Upper lobe of left lung (tissue), 4 donors: ENCODE measurements around the gene AFF3.

Source experiments
- EP300 ChIP-seq, 4 donors: sonication (generic); formaldehyde crosslinking; IDR thresholded peaks; one replicate each; pipeline ENCODE4 v1.5.1; 2017; ENCODE audit warnings: antibody characterized with exemption in 4 of 4, control low read depth in 2 of 4
- POLR2A ChIP-seq, 4 donors: fragments of 450-650 bp; IDR thresholded peaks; one replicate each; pipeline ENCODE4 v1.5.1; 2016 to 2017; ENCODE audit warnings: antibody characterized with exemption in 4 of 4, mild to moderate bottlenecking in 2 of 4
- POLR2AphosphoS5 ChIP-seq, 2 donors: sonication (generic); formaldehyde crosslinking; IDR thresholded peaks; one replicate each; pipeline ENCODE4 v1.5.1; 2017; ENCODE audit warnings: antibody characterized with exemption in 2 of 2
- TF ChIP-seq, protein P1 (sequence below), 6 experiments: fragments of 450-650 bp in 4 of 6; fragments of 200-600 bp in 2 of 6; sonication (generic) in 2 of 6; IDR thresholded peaks; one replicate each; pipeline ENCODE4 v1.5.1; 2016 to 2019; ENCODE audit warnings: antibody characterized with exemption in 6 of 6

DNA sequence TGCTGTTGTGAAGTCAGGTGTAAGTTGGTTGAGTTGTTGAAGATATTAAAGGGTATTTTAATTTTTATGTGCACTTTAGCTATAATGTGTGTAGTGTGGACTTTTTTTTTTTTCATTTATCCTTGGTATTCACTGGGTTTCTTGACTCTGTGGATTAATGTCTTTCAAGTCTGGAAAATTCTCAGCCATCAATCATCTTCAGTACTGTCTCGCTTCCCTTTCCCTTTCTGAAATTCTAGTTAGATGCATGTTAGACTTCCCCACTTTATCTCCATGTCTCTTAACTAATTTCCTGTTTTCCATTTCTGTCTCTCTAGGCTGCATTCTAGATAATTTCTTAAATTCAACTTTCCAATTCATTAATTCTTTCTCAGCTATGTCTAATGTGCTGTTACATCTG is 404.9 kb downstream of the AFF3 start:
- TF ChIP-seq, protein P1, sequence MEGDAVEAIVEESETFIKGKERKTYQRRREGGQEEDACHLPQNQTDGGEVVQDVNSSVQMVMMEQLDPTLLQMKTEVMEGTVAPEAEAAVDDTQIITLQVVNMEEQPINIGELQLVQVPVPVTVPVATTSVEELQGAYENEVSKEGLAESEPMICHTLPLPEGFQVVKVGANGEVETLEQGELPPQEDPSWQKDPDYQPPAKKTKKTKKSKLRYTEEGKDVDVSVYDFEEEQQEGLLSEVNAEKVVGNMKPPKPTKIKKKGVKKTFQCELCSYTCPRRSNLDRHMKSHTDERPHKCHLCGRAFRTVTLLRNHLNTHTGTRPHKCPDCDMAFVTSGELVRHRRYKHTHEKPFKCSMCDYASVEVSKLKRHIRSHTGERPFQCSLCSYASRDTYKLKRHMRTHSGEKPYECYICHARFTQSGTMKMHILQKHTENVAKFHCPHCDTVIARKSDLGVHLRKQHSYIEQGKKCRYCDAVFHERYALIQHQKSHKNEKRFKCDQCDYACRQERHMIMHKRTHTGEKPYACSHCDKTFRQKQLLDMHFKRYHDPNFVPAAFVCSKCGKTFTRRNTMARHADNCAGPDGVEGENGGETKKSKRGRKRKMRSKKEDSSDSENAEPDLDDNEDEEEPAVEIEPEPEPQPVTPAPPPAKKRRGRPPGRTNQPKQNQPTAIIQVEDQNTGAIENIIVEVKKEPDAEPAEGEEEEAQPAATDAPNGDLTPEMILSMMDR (IDR thresholded peaks at IDR 0.05): no peak
- no peak for TF ChIP-seq POLR2A (IDR thresholded peaks at IDR 0.05)
- TF ChIP-seq EP300 (IDR thresholded peaks at IDR 0.05): no peak
- no peak for TF ChIP-seq POLR2AphosphoS5 (IDR thresholded peaks at IDR 0.05)
